Measurements from ENCODE around the gene ABHD18.
A peak's percentile ranks its signal among the peaks of the same experiment; 100 is the strongest.
"Not testable (repeated sequence)": the region's sequence is repeated elsewhere in the genome, so short reads cannot be mapped to it uniquely, and the experiment has no call there.

Gene ABHD18

GRCh38 chr4:127993151-127993550 is 27.9 kb downstream of the ABHD18 start:
- DNase-seq (ENCODE audit: low spot score): no peak

- DNase-seq (ENCODE audit: low spot score): no peak
Observed at GRCh38 chr4:127995776-127996175, 30.6 kb downstream of the ABHD18 start.

- not testable (repeated sequence) for DNase-seq (ENCODE audit: low spot score)
Observed at GRCh38 chr4:127996521-127996920, 31.3 kb downstream of the ABHD18 start.

GRCh38 chr4:127997534-127998388 is 32.6 kb downstream of the ABHD18 start:
- DNase-seq (ENCODE audit: low spot score): no peak

- DNase-seq (ENCODE audit: low spot score): no peak
Observed at GRCh38 chr4:128006592-128006991, 41.4 kb downstream of the ABHD18 start.

GRCh38 chr4:128009428-128009827 is 44.2 kb downstream of the ABHD18 start:
- no peak for DNase-seq (ENCODE audit: low spot score)

GRCh38 chr4:128025319-128025718 is 60.1 kb downstream of the ABHD18 start:
- no peak for DNase-seq (ENCODE audit: low spot score)

GRCh38 chr4:128029907-128030306 is 64.7 kb downstream of the ABHD18 start:
- no peak for DNase-seq (ENCODE audit: low spot score)

DNA sequence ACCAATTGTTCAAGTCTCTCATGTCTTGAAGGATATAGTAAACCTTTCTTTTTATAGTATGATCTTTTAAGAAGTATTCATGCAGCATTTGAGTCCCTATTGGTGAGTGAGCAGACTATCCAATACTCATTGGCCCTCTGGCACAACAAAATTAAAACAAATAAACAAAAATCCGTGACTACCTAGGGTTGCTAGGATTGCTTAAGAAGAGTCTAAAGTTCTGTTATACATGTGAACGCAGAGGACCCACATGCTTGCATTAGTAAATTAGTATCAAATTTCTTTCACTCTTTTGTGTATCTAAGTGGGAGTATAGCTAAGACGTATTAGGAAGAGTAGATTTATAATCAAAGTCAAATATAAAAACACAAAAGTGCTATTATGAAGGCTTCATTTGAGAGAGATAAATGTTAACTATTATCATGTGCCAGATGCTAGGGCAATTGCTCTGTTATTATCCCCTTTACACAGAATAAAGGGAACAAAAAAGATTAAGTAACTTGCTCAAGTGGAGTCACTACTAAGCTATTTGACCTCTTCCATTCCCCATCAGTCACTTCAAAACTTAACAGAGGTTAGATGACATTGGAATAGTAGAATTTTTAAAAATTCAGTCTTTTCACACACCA is 66.7 kb downstream of the ABHD18 start:
- DNase-seq (ENCODE audit: low spot score): no peak

DNA sequence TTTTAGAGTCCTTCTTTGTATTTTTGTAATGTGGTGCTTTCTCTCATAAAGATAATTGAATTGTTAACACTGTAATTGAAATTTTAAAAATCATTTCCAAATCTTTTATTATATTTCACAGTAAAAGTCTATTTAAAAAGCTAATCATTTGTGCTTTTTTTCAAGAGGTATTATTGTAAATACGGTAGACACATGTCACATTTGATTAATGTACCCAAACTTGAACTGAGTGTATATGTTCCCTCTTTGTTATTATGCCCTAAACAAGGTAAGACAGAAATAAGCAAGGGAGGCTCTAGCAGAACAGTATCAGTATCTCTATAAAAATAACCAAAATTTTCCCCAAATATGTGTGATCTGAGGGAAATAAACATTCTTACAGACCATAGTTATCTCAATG is 74.4 kb downstream of the ABHD18 start:
- DNase-seq (ENCODE audit: low spot score): no peak

- DNase-seq (ENCODE audit: low spot score): not testable (repeated sequence)
Observed at GRCh38 chr4:128047019-128047418, 81.8 kb downstream of the ABHD18 start.

- not testable (repeated sequence) for DNase-seq (ENCODE audit: low spot score)
Observed at GRCh38 chr4:128047514-128047913, 82.3 kb downstream of the ABHD18 start.

DNA sequence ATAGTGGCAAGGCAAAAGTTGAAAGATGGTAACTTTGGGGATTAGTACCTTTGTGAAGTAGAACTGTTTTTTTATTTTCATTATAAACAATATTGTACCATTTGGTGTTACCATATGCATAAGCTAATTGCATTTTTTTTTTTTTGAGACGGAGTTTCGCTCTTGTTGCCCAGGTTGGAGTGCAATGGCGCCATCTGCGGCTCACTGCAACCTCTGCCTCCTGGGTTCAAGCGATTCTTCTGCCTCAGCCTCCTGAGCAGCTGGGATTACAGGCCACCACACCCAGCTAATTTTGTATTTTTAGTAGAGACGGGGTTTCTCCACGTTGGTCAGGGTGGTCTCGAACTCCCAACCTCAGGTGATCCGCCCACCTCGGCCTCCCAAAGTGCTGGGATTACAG is 86.0 kb downstream of the ABHD18 start:
- DNase-seq (ENCODE audit: low spot score): not testable (repeated sequence)

DNA sequence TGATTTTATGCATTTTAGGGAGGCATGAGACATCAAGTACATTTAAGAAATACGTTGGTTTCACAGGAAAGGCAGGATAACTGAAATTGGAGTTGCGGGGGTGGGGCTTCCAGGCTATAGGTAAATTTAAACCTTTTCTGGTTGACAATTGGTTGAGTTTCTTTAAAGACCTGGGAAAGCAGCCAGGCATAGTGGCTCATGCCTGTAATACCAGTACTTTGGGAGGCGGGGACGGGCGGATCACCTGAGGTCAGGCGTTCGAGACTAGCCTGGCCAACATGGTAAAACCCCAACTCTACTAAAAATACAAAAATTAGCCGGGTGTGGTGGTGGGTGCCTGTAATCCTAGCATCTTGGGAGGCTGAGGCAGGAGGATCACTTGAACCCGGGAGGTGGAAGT is 89.7 kb downstream of the ABHD18 start:
- not testable (repeated sequence) for DNase-seq (ENCODE audit: low spot score)

GRCh38 chr4:128055441-128056206 is 90.4 kb downstream of the ABHD18 start:
- DNase-seq (ENCODE audit: low spot score): not testable (repeated sequence)

- no peak for DNase-seq (ENCODE audit: low spot score)
Observed at GRCh38 chr4:128056396-128056795, 91.2 kb downstream of the ABHD18 start.

DNA sequence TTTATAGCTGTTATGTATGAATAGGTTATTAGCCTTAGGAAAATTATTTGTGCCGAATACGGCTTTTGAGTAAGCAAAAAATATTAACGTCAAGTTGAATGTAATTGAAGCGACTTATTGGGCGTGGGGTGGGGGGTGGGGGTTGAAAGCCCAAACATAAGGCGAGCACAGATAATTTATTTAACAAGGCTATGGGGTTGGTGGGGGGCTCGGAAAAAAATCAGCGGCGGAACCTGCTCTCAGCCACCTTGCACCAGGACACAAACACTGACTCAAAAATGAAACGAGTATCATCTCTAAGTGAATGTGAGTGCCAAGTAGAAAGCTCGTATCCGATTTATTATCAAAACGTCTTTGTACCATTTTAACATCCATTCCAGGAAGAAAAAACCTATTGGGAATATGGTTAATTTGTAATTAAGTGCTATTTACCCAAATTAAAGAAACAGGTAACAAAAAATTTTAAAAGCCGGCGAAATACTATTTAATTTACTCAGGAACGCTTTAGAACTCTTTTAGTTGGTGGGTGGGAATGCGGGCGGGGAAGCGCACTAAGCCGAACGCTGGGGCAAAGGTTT is 95.0 kb downstream of the ABHD18 start:
- peak; percentile 27 for DNase-seq (ENCODE audit: low spot score)

- peak; percentile 92 for DNase-seq (ENCODE audit: low spot score)
Observed at GRCh38 chr4:128060699-128061565, 95.7 kb downstream of the ABHD18 start, which contains the start of gene LARP1B. TSS of gene LARP1B (plus strand) at chr4:128061312. CDS start at chr4:128074952, 13,640 bp downstream.

DNA sequence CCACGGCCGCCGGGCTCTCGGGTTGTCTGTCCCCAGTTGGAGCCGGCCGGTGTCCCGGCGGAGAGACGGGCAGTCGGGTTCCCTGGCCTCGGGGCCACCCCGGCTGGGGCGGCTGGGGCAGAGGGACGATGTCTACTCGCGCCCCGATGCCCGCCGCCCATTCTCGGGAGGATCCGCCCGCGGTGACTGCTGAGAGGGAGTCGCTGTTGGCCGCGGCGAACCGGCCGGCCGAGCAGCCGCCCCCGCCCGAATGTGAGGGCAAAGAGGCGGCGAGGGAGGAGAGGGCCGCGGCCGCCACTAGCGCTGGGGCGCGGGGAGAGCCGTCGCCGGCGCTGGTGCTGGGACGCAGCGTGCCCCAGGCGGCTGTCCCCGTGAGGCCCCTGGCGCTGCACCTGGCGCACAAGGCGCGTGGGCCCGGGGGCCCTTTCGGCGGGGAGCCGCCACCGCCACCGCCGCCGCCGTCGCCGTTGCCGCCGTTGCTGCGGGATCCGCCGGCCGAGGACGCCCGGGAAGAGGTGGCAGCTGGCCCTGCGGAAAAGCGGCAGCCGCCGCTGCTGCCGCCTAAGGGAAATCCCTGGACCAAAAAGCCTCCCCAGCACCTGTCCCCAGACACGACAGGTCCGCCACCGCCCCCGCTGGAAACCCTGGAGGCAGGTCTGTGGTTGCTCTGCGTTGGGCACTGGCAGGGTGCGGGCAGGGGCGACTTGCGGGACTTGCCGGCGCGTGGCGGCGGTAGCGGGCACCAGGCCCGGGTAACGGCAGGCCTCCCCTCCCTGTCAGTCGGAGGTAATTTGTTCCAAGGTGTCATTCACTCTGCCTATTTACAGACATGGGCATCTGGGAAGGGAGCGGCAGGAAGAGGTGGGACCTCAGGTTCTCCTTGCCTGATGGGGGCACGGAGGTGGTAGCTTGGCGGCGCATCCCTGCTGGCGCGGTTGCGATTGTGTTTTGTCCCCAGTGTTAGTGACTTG is 96.6 kb downstream of the ABHD18 start:
- DNase-seq (ENCODE audit: low spot score): peak; percentile 33

DNA sequence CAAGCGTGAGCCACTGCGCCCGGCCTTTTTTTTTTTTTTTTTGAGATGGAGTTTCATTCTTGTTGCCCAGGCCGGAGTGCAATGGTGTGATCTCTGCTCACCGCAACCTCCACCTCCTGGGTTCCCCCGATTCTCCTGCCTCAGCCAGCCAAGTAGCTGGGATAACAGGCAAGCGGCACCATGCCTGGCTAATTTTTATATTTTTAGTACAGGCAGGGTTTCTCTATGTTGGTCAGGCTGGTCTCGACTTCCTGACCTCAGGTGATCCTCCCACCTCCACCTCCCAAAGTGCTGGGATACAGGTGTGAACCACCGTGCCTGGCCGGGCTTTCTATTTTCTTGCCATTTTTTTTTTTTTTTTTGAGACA is 101.2 kb downstream of the ABHD18 start:
- DNase-seq (ENCODE audit: low spot score): not testable (repeated sequence)
